Activated T-cell treated with anti-CD3 and anti-CD28 coated beads for 1 hour (primary cell): ENCODE data around the gene HSPB6.
"Not testable (repeated sequence)": the region's sequence is repeated elsewhere in the genome, so short reads cannot be mapped to it uniquely, and the experiment has no call there.

ENCODE experiments used
- DNase-seq: peaks from one replicate; pipeline ENCODE4 v3.0.0-alpha.2; 2020; ENCODE audit warnings: low read depth

The HSPB6 gene

DNA sequence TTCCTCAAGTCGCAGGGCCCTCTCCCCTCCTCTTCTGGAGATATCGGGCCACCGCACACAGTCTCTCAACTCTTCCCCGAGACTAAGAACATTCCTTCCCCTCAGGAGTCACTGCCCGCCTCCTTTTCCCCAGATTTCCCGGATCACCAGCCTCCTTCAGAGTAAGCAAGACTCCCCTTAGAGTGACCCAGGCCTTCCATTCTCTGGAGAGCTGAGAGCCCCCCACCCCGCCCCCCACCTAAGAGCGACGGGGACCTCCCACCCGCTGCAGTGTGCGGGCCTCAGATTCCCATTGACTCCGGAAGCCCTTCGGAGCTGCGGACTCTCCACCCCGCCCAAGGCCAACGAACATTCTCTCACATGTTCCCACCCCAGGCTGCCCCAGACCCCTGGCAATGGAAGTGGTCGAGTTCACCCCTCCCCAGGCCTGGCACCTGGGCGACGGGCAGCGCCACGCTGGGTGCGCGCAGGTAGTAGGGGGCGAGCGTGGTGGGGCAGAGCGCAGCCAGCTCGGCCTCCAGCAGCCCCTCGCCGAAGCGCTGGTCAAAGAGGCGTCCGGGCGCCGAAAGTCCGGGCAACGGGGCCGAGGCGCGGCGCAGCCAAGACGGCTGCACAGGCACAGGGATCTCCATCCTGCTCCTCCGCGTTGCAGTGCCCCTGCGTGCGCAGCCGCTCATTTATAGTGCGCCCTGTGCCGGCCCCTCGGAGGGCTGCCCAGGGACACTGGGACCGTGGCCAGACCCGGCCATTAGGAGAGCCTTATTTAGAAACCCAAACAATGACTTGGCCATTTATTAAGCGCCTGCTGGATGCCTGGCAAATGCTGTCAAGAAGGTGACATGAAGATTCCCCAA lies at the start of gene HSPB6:
Gene HSPB6, minus strand, starts transcription at position 653 of the 854 bp plus-strand sequence. Its CDS starts 21 bp downstream, at position 632.
- no peak for DNase-seq

DNA sequence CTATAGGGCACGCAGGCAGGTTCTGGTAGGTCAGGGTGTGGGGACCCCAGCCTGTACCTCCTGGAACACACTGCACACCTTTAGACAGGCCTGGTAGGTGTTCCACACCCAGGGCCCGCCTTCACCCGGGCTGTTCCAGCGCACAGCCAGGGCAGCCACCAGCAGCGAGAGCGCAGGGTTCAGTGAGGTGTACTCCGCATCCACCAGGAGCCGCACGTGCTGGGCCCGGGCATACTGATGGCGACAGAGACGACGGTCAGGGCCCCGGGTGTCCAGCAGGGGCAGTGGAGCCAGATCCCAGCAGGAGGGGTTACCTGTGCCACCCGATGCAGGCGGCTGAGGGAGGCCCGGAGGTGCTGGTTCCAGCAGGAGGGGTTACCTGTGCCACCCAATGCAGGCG lies 49.8 kb upstream of the HSPB6 start:
- DNase-seq: no peak

DNA sequence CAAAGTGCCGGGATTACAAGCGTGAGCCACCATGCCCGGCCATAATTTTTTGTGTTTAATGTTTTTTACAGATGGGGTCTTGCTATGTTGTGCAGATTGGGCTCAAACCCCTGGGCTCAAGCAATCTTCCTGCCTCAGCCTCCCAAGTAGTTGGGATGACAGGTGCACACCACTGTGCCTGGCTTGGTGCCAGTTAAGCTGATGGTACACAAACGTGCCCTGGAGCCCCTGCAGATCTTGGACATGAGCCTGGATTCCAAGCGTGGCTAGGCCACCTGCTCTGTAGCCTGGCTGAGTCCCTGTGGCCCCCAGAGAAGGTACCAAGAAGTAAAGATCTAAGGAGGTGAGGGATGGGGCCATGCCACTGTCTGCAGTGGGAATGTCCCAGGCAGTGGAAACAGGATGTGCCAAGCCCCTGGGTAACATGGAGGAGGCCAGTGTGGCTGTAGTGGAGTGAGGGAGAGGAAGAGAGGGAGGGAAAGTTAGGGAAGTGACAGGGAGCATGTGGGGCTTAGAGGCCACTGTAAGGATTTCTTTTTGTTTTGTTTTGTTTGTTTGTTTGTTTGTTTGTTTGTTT lies 48.8 kb upstream of the HSPB6 start:
- DNase-seq: no peak

DNA sequence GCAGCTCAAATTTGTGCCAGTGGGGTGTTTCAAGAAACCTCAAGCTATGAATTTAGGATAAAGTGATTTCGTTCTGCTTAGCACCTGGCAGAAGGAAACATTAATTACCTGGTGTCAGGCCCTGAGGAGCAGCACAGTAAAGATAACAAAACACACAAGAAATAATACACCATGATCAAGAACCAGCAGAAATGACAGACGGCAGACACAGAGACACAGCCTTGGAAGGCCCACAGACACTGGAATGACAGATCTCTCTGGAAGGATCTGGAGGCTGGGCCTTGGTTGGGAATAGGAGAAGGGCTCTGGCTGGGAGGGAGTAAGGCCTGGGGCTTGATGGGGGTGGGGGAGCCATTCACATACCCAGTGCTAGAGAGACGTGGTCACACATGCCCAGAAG lies 45.0 kb upstream of the HSPB6 start:
- no peak for DNase-seq

- DNase-seq: no peak
Measured at GRCh38 chr19:35797663-35798062, 40.8 kb upstream of the HSPB6 start.

DNA sequence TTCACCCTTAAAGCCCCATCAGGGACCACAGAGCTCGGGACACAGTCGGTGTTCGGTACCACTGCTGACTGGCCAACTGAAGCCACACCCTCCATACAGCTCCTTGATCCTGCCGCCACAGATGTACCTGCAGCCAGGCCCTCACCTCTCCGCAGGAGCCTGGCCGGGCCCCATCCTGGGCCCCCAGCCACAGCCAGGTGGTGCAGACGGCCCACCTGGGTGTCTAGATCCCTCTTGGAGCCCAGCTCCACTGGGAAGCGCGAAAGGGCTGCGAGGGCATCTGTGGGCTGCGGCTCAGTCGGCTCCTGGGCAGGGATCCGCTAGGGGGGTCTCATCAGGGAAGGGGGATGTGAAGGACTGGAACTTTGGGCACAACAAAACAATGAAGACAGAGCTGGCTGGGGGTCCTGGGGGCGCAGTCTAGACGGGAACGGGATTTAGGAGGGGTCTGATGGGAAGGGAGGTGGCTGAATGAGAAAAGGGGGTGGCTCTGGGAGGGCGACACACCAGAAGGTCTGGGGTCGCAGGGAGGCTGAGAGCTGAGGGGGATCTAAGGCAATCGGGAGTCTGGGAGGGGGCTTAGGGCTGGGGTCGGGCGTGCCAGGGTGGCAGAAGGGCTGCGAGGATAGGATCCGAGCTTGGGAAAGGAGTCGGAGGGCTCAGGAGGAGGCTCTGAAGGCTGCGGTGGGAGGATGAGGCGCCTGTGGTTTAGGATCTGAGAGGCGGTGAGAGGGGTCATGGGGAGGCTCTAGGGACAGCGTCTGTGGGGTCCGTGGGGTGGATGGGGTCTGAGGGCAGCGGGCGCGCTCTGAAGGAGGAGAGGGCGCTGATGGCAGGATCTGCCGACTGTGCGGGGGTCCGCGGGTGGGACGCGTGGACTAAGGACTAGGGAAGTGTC lies 40.1 kb upstream of the HSPB6 start:
- no peak for DNase-seq

GRCh38 chr19:35795564-35795963 lies 38.7 kb upstream of the HSPB6 start:
- DNase-seq: not testable (repeated sequence)

DNA sequence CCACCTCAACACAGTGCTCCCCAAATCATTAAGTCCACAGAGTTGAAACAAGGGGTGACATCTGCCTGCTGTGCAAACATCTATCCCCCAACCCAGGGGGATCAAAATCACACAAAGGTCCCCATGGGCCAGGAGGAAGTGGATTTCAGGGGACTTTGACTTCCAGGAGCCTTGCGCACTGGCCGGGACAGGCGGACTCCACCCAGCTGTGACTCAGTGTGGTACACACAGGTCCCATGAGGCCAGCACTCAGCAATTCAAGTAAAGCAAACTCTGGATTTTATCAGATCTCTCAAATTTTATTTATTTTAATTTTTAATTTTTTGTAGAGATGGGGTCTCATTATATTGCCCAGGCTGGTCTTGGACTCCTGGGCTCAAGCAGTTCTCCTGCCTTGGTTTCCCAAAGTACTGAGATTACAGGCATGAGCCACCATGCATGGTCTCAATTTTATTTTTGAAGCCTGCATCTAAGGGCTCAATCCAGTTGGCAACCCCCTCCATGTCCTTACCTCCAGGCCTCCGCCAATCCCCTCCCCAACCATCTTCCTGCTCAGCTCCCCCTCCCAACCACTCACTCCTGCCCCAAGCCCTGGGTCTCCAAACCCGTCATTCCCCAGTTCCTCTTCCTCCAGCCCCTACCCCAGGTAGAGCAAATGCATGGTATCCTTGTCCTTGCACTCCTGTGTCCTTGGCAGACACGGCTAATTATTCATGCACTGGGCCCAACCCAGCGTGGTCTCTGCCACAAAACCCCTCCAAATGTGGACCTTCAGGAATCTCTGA lies 36.7 kb upstream of the HSPB6 start:
- DNase-seq: no peak

- DNase-seq: no peak
Measured at GRCh38 chr19:35792888-35793287, 36.1 kb upstream of the HSPB6 start.

DNA sequence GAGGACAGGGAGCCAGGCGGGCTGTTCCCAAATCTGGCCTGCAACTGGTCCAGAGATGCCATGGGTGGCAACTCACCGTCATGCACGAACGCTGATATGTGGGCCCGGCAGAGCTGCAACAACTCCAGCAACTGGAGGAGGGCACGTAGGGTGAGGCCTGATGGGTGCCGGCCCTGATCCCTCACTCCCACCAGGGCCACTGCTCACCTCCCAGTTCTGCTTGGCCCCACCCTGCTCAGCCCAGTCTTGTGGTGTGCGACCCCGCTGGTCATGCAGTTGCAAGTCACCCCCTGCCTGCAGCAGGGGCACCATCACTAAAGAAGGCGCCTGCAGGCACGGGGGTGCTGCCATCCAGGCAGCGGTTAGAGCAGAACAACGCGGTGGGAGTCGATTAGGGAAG lies 35.5 kb upstream of the HSPB6 start:
- no peak for DNase-seq

GRCh38 chr19:35791814-35792279 lies 35.0 kb upstream of the HSPB6 start:
- no peak for DNase-seq

GRCh38 chr19:35790981-35791813 lies 34.4 kb upstream of the HSPB6 start:
- DNase-seq: no peak

GRCh38 chr19:35789978-35790944 lies 33.4 kb upstream of the HSPB6 start:
- DNase-seq: no peak

DNA sequence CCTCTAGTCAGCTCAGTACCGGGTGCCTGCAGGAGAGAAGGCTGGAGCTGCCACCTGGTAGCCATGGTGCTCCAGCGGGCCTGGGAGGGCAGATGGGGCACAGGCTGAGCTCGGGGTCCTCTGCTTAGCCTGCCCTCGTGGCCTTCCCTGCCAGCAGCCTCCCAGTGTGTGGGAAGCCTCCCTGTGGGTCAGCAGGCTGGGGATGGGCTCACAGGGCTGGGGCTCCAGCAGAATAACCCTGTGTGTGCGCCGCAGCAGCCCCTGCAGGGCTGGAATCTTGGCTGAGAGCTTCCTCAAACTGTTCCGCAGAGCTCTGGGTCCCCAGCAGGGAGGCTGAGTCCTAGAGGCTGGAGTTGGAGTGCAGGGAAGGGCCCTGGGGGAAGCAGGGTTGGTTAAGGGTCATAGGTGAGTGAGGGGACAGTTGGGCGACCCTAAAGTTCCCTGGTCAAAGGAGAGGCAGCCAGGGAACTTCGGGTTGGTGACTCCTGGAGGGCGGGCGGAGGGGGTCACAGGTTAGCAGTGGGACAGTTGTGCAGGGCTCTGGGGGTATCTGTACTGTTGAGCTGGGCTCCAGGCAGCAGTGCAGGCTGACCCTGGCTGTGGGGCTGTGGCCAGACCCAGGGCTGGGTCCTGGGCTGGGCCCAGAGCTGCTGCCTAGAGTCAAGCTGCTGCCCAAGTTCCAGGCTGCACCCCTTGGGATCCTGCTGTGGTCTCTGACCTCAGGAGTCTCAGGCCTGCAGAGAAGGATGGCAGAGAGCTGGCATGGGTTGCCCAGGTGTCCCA lies 32.6 kb upstream of the HSPB6 start:
- no peak for DNase-seq

- no peak for DNase-seq
Measured at GRCh38 chr19:35788205-35788960, 31.6 kb upstream of the HSPB6 start.

GRCh38 chr19:35787227-35787799 lies 30.5 kb upstream of the HSPB6 start:
- no peak for DNase-seq

DNA sequence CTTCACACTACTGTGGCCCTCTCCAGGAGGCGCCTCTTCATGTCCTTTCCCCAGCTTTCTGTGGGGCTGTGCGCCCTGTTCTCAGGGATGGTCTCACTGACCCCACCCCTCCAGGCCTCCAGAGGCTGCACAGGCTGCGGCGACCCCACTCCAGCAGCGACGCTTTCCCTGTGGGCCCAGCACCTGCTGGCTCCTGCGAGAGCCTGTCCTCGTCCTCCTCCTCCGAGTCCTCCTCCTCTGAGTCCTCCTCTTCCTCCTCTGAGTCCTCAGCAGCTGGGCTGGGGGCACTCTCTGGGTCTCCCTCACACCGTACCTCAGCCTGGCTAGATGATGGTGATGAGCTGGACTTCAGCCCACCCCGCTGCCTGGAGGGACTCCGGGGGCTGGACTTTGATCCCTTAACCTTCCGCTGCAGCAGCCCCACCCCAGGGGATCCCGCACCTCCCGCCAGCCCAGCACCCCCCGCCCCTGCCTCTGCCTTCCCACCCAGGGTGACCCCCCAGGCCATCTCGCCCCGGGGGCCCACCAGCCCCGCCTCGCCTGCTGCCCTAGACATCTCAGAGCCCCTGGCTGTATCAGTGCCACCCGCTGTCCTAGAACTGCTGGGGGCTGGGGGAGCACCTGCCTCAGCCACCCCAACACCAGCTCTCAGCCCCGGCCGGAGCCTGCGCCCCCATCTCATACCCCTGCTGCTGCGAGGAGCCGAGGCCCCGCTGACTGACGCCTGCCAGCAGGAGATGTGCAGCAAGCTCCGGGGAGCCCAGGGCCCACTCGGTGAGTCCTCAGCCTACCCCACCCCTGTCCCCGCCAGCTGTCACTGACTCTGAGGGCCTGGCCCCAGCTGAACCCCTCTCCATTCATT lies 29.7 kb upstream of the HSPB6 start:
- DNase-seq: no peak
